ENCODE data around the gene HNRNPUL2. TPM values are rescaled to one million over a fixed set of nuclear protein-coding genes. Genes with fewer than 3 reads are reported as not detected.
A peak's percentile ranks its signal among the peaks of the same experiment; 100 is the strongest.

HNRNPUL2 gene
- polyA plus RNA-seq, 1 experiment = 28.2 TPM

GRCh38 chr11:62667460-62667859 is 59.8 kb downstream of the HNRNPUL2 start:
- ChIA-PET CTCF (interaction anchor here (1.2 to 2.3 kb wide), 3 partner anchors 13 to 75 kb away, joined by 3 to 11 read pairs (median 5); no protein-coding TSS in a partner anchor), POLR2A (interaction anchor here (0.6 to 4.2 kb wide), 9 partner anchors 12 to 174 kb away, joined by 3 to 150 read pairs (median 3); partner anchors contain the start of genes B3GAT3, HNRNPUL2, INTS5 and LRRN4CL)
- TF ChIP-seq CTCF (IDR thresholded peaks at IDR 0.05; ENCODE audit: low read depth, low read length) = no peak
- Histone ChIP-seq H3K9me3 (ENCODE audit: control insufficient read depth, insufficient read depth, low read length) (peaks cover 4% of the 10 kb centered on the region; the same call in 1 of the 2 replicates), H3K27me3 (ENCODE audit: control insufficient read depth, insufficient read depth, low read length) (no peaks in the 10 kb centered on the region), H3K27ac (ENCODE audit: low read depth, low read length) (no peak overlapping the region), H3K4me3 (ENCODE audit: low read depth, low read length) (no peak overlapping the region)
- no peak for DNase-seq (ENCODE audit: low read depth, low spot score)

- Histone ChIP-seq H3K27ac (ENCODE audit: low read depth, low read length) (peak overlapping the region; percentile 90), H3K27me3 (ENCODE audit: control insufficient read depth, insufficient read depth, low read length) (no peaks in the 10 kb centered on the region), H3K9me3 (ENCODE audit: control insufficient read depth, insufficient read depth, low read length) (peaks cover 4% of the 10 kb centered on the region; the same call in 1 of the 2 replicates), H3K4me3 (ENCODE audit: low read depth, low read length) (peak overlapping the region; percentile 96)
- ChIA-PET POLR2A (interaction anchor here (0.6 to 4.2 kb wide), 22 partner anchors 14 to 554 kb away, joined by 3 to 150 read pairs (median 16); partner anchors contain the start of genes B3GAT3, EEF1G, HNRNPUL2 and INTS5), CTCF (interaction anchor here (0.8 to 2.3 kb wide), 2 partner anchors 14 to 55 kb away, joined by 3 to 11 read pairs; no protein-coding TSS in a partner anchor)
- DNase-seq (ENCODE audit: low read depth, low spot score) = no peak
- no peak for TF ChIP-seq CTCF (IDR thresholded peaks at IDR 0.05; ENCODE audit: low read depth, low read length)
These were observed 60.9 kb downstream of the HNRNPUL2 start for GRCh38 chr11:62666259-62666926.

DNA sequence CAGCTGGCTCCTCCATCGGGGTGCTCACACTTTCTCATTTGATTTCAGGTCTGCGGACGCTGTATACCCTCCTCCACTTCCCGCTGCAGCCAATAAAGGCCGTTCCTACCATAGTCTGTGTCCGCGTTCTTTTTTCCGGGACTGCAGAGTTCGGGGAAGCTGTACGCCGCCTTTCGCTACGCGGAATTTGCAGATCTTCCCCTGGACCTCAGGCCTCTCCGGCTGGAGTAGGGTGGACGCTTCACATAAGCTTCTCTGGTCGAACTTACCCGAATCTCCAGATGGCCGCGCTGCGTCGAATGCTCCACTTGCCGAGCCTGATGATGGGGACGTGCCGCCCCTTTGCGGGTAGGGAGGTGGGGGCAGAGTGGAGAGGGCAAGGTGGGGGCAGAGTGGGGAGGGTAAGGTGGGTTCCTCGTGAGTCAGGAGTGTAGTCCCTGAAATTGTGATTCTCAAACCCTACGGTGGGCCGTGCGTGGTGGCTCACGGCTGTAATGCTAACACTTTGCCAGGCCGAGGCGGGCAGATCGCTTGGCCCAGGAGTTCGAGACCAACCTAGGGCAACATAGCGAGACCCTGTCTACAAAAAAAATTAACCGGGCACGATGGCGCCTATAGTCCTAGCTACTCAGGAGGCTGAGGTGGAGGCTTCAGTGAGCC is 61.5 kb downstream of the HNRNPUL2 start:
- TF ChIP-seq CTCF (IDR thresholded peaks at IDR 0.05; ENCODE audit: low read depth, low read length) = no peak
- H3K27me3 ChIP-seq (ENCODE audit: control insufficient read depth, insufficient read depth, low read length) = no peaks in the 10 kb centered on the region
- CTCF ChIA-PET = interaction anchor here (0.7 to 2.3 kb wide), 7 partner anchors 11 to 54 kb away, joined by 3 to 11 read pairs (median 3); partner anchors contain the start of gene GANAB
- H3K4me3 ChIP-seq (ENCODE audit: low read depth, low read length) = peak overlapping the region; percentile 96
- no peak for DNase-seq (ENCODE audit: low read depth, low spot score)
- H3K9me3 ChIP-seq (ENCODE audit: control insufficient read depth, insufficient read depth, low read length) = peaks cover 4% of the 10 kb centered on the region; the same call in 1 of the 2 replicates
- POLR2A ChIA-PET = interaction anchor here (0.6 to 4.2 kb wide), 45 partner anchors 9 to 553 kb away, joined by 3 to 150 read pairs (median 6); partner anchors contain the start of genes B3GAT3, EEF1G, EML3 and GANAB
- H3K27ac ChIP-seq (ENCODE audit: low read depth, low read length) = peak overlapping the region; percentile 90

DNA sequence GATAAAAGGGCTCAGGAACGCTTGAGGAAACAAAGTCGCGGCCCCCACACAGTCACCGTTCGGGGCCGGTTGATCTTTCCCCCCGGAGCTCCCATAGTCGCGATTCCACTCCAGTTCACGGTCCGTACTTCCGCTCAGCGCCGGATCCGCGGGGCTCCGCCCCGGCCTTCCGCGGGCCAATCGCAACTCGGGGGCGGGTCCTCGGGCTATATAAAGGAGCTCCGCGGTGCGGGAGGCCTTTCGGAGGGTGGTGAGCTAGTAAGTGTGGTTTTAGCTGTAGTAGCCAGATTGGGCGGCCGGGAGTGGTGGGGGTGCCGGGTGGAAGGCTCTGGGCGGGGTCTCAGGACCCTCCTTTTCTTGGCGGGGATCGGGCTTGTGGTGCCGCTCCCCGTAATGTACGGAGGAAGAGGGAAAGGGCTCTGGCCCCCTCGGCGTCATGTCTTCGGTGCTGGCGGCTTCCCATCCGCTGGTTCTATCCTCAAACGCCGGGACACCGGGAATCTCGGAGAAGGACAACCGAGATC is 62.1 kb downstream of the HNRNPUL2 start, which contains the start of the genes C11orf98 and CSKMT:
Gene C11orf98 (minus strand): TSS at position 136 of the 524 bp plus-strand sequence. CDS start 41 bp downstream, at position 95.
Gene CSKMT (plus strand): TSS at position 238 of the 524 bp plus-strand sequence. CDS start 568 bp downstream, outside the sequence.
- ChIA-PET POLR2A (interaction anchor here (0.8 to 4.2 kb wide), 48 partner anchors 10 to 270 kb away, joined by 3 to 150 read pairs (median 6); partner anchors contain the start of genes B3GAT3, EEF1G, EML3 and GANAB), CTCF (interaction anchor here (0.7 to 2.3 kb wide), 9 partner anchors 9 to 53 kb away, joined by 3 to 11 read pairs (median 3); partner anchors contain the start of gene GANAB)
- Histone ChIP-seq H3K27ac (ENCODE audit: low read depth, low read length) (peak within 1 kb of the TSS; percentile 90), H3K4me3 (ENCODE audit: low read depth, low read length) (peak within 1 kb of the TSS; percentile 96), H3K27me3 (ENCODE audit: control insufficient read depth, insufficient read depth, low read length) (no peaks in the 10 kb centered on the region), H3K9me3 (ENCODE audit: control insufficient read depth, insufficient read depth, low read length) (peaks cover 4% of the 10 kb centered on the region; the same call in 1 of the 2 replicates)
- DNase-seq (ENCODE audit: low read depth, low spot score) = peak; percentile 88
- TF ChIP-seq CTCF (IDR thresholded peaks at IDR 0.05; ENCODE audit: low read depth, low read length) = no peak

Measured in AG04450 (cell line).